IPS DF 6.9 (cell line): Measurements from ENCODE around the gene FBXO30.

Experiments
- DNase-seq: peaks from one replicate; pipeline ENCODE4 v3.0.0-alpha.2; 2013; ENCODE audit warnings: low read depth, low spot score
- H3K27ac ChIP-seq: one replicate; pipeline ENCODE4 v1.5.1; 2013; ENCODE audit warnings: low read length, control low read depth
- H3K27me3 ChIP-seq: 2 replicates; pipeline ENCODE4 v1.6.1; 2013; ENCODE audit warnings: mild to moderate bottlenecking, low read length; ENCODE audit not compliant: control insufficient read depth, insufficient read depth
- H3K36me3 ChIP-seq: 2 replicates; pipeline ENCODE4 v1.6.1; 2013; ENCODE audit warnings: low read length; ENCODE audit not compliant: control insufficient read depth, insufficient read depth
- H3K4me1 ChIP-seq: 2 replicates; pipeline ENCODE4 v1.6.1; 2013; ENCODE audit warnings: low read length; ENCODE audit not compliant: control insufficient read depth, insufficient read depth
- H3K4me3 ChIP-seq: 2 replicates; pipeline ENCODE4 v1.5.1; 2013; ENCODE audit warnings: mild to moderate bottlenecking, low read length
- H3K9me3 ChIP-seq: 2 replicates; pipeline ENCODE4 v1.6.1; 2013; ENCODE audit warnings: low read length, inconsistent platforms; ENCODE audit not compliant: control insufficient read depth, insufficient read depth
- WGBS: extraction: QIAGEN DNeasy Blood & Tissue Kit; methylation state at CpG from one replicate; pipeline ENCODE4 v1.1.7; 2013; ENCODE audit warnings: mixed read lengths, missing lambda C conversion rate; ENCODE audit not compliant: insufficient read length, insufficient coverage; 5-methylcytosine and 5-hydroxymethylcytosine counted together

Gene FBXO30

GRCh38 chr6:145802141-145802540, 12.5 kb downstream of the FBXO30 start:
- Histone ChIP-seq H3K4me3 (no peak overlapping the region), H3K27me3 (no peaks in the 10 kb centered on the region), H3K36me3 (peaks cover 6% of the 10 kb centered on the region; the same call in 1 of the 2 replicates), H3K4me1 (no peaks in the 10 kb centered on the region), H3K9me3 (no peaks in the 10 kb centered on the region), H3K27ac (no peak overlapping the region)
- WGBS, result 100% methylated on average over 1 of the region's 5 CpGs
- DNase-seq, result no peak

- Histone ChIP-seq H3K4me1 (no peaks in the 10 kb centered on the region), H3K4me3 (no peak overlapping the region), H3K36me3 (peaks cover 5% of the 10 kb centered on the region; the same call in 1 of the 2 replicates), H3K27me3 (no peaks in the 10 kb centered on the region), H3K27ac (no peak overlapping the region), H3K9me3 (no peaks in the 10 kb centered on the region)
- WGBS, result 100% methylated on average over 1 of the region's 6 CpGs
- no peak for DNase-seq
Measured at GRCh38 chr6:145801021-145801420, 13.6 kb downstream of the FBXO30 start.

DNA sequence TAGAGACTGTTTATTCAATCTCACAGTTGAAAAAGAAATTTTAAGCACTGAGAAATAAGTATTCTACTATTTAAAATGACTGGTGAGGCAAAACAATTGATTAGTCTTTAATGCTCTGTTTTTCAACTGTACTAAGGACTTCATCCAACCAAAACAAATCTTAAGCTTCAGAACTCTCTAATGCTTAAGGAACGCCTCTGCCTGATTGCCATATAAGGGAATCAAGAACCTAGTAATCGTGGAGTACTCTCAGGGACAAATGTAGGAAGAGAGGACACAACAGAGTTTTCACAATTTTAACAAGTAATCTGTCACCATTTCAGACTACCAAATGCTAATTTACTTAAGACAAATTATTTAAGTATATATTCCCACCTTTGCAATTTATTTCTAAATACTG, 16.1 kb downstream of the FBXO30 start:
- no peak overlapping the region for H3K4me3 ChIP-seq
- no peak for DNase-seq
- H3K9me3 ChIP-seq, result no peaks in the 10 kb centered on the region
- no CpG with 5 or more reads among the region's 2 CpGs for WGBS
- H3K27ac ChIP-seq, result no peak overlapping the region
- no peaks in the 10 kb centered on the region for H3K4me1 ChIP-seq
- no peaks in the 10 kb centered on the region for H3K27me3 ChIP-seq
- H3K36me3 ChIP-seq, result no peaks in the 10 kb centered on the region; the same call in 1 of the 2 replicates

DNA sequence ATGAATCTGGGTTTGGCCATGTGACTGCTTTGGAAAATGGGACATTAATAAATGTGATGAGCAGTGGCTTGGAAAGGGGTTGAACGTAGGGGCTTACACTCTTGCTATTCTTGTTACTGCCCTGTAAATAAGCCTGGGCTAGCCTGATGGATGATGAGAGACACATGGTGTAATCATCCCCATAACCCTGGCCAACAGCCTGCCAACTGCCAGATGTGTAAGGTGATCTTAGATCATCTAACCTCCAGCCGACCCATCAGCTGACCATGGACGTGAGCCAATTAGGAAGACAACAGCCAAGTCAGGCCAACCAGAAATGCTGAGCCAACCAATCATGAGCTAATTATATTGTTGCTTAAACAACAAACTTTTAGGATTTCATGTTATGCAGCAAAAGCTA, 25.2 kb downstream of the FBXO30 start:
- no CpG with 5 or more reads among the region's 3 CpGs for WGBS
- no peaks in the 10 kb centered on the region for H3K27me3 ChIP-seq
- H3K27ac ChIP-seq, result no peak overlapping the region
- no peaks in the 10 kb centered on the region for H3K4me1 ChIP-seq
- no peak for DNase-seq
- no peaks in the 10 kb centered on the region for H3K36me3 ChIP-seq
- peaks cover 2% of the 10 kb centered on the region; the same call in 1 of the 2 replicates for H3K9me3 ChIP-seq
- no peak overlapping the region for H3K4me3 ChIP-seq

- Histone ChIP-seq H3K36me3 (no peaks in the 10 kb centered on the region), H3K27ac (no peak overlapping the region), H3K4me1 (no peaks in the 10 kb centered on the region), H3K9me3 (peaks cover 2% of the 10 kb centered on the region; the same call in 1 of the 2 replicates), H3K27me3 (no peaks in the 10 kb centered on the region), H3K4me3 (no peak overlapping the region)
- no CpG with 5 or more reads among the region's 3 CpGs for WGBS
- DNase-seq, result no peak
Measured at GRCh38 chr6:145787688-145788087, 26.9 kb downstream of the FBXO30 start.

GRCh38 chr6:145784683-145785082, 29.9 kb downstream of the FBXO30 start:
- Histone ChIP-seq H3K27ac (no peak overlapping the region), H3K36me3 (no peaks in the 10 kb centered on the region), H3K4me3 (no peak overlapping the region), H3K9me3 (no peaks in the 10 kb centered on the region), H3K4me1 (no peaks in the 10 kb centered on the region), H3K27me3 (no peaks in the 10 kb centered on the region)
- WGBS, result no CpG with 5 or more reads among the region's 1 CpG
- DNase-seq, result no peak

DNA sequence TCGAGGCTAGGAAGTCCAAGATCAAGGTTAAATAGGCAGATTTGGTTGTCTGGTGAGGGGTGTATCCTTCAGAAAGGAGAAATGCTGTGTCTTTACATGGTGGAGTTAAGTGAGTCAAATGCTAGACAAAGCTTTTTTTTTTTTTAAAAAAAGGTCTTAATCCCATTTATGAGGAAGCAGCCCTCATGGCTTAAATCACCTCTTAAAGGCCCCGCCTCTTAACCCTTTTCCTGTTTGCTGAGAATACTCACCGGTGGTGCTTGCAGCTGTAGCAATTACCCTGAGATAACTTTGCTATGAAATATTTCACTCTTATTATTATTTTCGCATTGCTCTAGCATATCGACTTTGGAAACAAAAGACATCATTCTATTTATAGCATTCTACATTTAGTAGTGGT, 30.8 kb downstream of the FBXO30 start:
- WGBS, result no CpG with 5 or more reads among the region's 5 CpGs
- Histone ChIP-seq H3K27me3 (no peaks in the 10 kb centered on the region), H3K9me3 (no peaks in the 10 kb centered on the region), H3K4me1 (no peaks in the 10 kb centered on the region), H3K4me3 (no peak overlapping the region), H3K27ac (no peak overlapping the region), H3K36me3 (no peaks in the 10 kb centered on the region)
- DNase-seq, result no peak

DNA sequence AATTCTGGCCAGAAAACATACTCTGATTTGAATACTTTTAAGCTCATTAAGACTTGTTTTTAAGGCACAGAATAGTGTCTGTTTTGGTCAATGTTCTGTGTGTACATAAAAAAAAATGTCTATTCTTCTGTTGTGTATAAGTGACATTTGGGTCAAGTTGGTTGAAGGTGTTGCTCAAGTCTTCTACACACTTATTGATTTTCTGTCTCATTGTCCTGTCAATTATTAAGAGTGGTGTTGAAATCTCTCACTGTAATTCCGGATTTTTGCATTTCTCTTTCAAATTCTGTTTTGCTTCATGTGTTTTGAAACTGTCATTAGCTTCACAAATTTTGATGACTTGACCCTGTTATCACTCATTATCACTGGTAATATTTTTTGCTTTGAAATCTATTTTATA, 41.7 kb downstream of the FBXO30 start:
- no peak for DNase-seq
- no peaks in the 10 kb centered on the region for H3K4me1 ChIP-seq
- H3K4me3 ChIP-seq, result no peak overlapping the region
- no peaks in the 10 kb centered on the region for H3K9me3 ChIP-seq
- WGBS, result no CpG with 5 or more reads among the region's 1 CpG
- H3K36me3 ChIP-seq, result no peaks in the 10 kb centered on the region
- no peaks in the 10 kb centered on the region for H3K27me3 ChIP-seq
- H3K27ac ChIP-seq, result no peak overlapping the region

- Histone ChIP-seq H3K9me3 (no peaks in the 10 kb centered on the region), H3K27me3 (no peaks in the 10 kb centered on the region), H3K4me1 (no peaks in the 10 kb centered on the region), H3K27ac (no peak overlapping the region), H3K4me3 (no peak overlapping the region), H3K36me3 (no peaks in the 10 kb centered on the region)
- DNase-seq, result no peak
Measured at GRCh38 chr6:145765449-145765848, 49.1 kb downstream of the FBXO30 start.

- DNase-seq, result no peak
- H3K27ac ChIP-seq, result no peak overlapping the region
- H3K27me3 ChIP-seq, result no peaks in the 10 kb centered on the region
- no peaks in the 10 kb centered on the region for H3K9me3 ChIP-seq
- no peaks in the 10 kb centered on the region for H3K36me3 ChIP-seq
- H3K4me3 ChIP-seq, result no peak overlapping the region
- no peaks in the 10 kb centered on the region for H3K4me1 ChIP-seq
Measured at GRCh38 chr6:145763742-145764141, 50.9 kb downstream of the FBXO30 start.

DNA sequence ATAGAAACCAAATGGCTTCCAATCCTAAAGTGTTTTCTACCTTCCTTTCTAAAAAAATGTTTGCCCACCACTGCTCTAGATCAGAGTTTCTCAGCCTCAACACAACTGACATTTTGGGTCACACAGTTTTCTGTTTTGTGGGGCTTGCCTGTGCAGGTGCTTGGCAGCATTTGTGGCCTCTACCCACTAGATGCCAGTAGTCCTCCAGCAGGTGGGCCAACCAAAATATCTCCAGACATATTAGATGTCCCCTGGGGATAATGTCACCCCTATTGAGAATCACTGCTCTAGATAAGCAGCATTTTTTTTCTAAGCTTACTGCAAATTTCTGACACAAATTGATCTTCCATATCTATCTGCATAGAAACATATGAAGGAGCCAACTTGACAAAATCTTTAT, 53.0 kb downstream of the FBXO30 start:
- H3K36me3 ChIP-seq, result no peaks in the 10 kb centered on the region
- no peak overlapping the region for H3K27ac ChIP-seq
- H3K4me3 ChIP-seq, result no peak overlapping the region
- no peaks in the 10 kb centered on the region for H3K27me3 ChIP-seq
- H3K4me1 ChIP-seq, result no peaks in the 10 kb centered on the region
- no peaks in the 10 kb centered on the region for H3K9me3 ChIP-seq
- DNase-seq, result no peak
